ENCODE measurements around the gene HEY2.
A peak's percentile ranks its signal among the peaks of the same experiment; 100 is the strongest.

HEY2 gene

GRCh38 chr6:125779924-125780539, 30.6 kb downstream of the HEY2 start:
- TF ChIP-seq ZNF70 (CRISPR knock-in tag; IDR thresholded peaks at IDR 0.05) = no peak
- no peak for TF ChIP-seq ZFP3 (CRISPR knock-in tag; IDR thresholded peaks at IDR 0.05)
- TF ChIP-seq ARNTL (CRISPR knock-in tag; IDR thresholded peaks at IDR 0.05; ENCODE audit: borderline replicate concordance, low read depth) = no peak
- TF ChIP-seq ESRRG (CRISPR knock-in tag; IDR thresholded peaks at IDR 0.05) = no peak
- TF ChIP-seq TCF4 (CRISPR knock-in tag; IDR thresholded peaks at IDR 0.05; ENCODE audit: borderline replicate concordance) = no peak
- no peak for TF ChIP-seq ZNF565 (CRISPR knock-in tag; conservative IDR thresholded peaks at IDR 0.05; ENCODE audit: low read depth)
- TF ChIP-seq ISL1 (CRISPR knock-in tag; IDR thresholded peaks at IDR 0.05) = no peak
- TF ChIP-seq BACH2 (CRISPR knock-in tag; IDR thresholded peaks at IDR 0.05; ENCODE audit: borderline replicate concordance) = no peak
- no peak for TF ChIP-seq SNAI2 (CRISPR knock-in tag; IDR thresholded peaks at IDR 0.05)
- TF ChIP-seq GLIS3 (CRISPR knock-in tag; IDR thresholded peaks at IDR 0.05) = no peak
- TF ChIP-seq ZC3H10 (CRISPR knock-in tag; IDR thresholded peaks at IDR 0.05) = no peak
- no peak for TF ChIP-seq CSDC2 (CRISPR knock-in tag; IDR thresholded peaks at IDR 0.05)
- no peak for TF ChIP-seq RARB (CRISPR knock-in tag; IDR thresholded peaks at IDR 0.05)
- TF ChIP-seq TOX (CRISPR knock-in tag; IDR thresholded peaks at IDR 0.05; ENCODE audit: borderline replicate concordance) = no peak
- no peak for TF ChIP-seq ZFP30 (CRISPR knock-in tag; IDR thresholded peaks at IDR 0.05)
- peak; percentile 87 for ATAC-seq

- TF ChIP-seq OSR1 (CRISPR knock-in tag; IDR thresholded peaks at IDR 0.05) = no peak
- no peak for TF ChIP-seq ZFP30 (CRISPR knock-in tag; IDR thresholded peaks at IDR 0.05)
- no peak for TF ChIP-seq ZNF565 (CRISPR knock-in tag; conservative IDR thresholded peaks at IDR 0.05; ENCODE audit: low read depth)
- no peak for TF ChIP-seq CSDC2 (CRISPR knock-in tag; IDR thresholded peaks at IDR 0.05)
- no peak for TF ChIP-seq RARB (CRISPR knock-in tag; IDR thresholded peaks at IDR 0.05)
- TF ChIP-seq, protein P1, sequence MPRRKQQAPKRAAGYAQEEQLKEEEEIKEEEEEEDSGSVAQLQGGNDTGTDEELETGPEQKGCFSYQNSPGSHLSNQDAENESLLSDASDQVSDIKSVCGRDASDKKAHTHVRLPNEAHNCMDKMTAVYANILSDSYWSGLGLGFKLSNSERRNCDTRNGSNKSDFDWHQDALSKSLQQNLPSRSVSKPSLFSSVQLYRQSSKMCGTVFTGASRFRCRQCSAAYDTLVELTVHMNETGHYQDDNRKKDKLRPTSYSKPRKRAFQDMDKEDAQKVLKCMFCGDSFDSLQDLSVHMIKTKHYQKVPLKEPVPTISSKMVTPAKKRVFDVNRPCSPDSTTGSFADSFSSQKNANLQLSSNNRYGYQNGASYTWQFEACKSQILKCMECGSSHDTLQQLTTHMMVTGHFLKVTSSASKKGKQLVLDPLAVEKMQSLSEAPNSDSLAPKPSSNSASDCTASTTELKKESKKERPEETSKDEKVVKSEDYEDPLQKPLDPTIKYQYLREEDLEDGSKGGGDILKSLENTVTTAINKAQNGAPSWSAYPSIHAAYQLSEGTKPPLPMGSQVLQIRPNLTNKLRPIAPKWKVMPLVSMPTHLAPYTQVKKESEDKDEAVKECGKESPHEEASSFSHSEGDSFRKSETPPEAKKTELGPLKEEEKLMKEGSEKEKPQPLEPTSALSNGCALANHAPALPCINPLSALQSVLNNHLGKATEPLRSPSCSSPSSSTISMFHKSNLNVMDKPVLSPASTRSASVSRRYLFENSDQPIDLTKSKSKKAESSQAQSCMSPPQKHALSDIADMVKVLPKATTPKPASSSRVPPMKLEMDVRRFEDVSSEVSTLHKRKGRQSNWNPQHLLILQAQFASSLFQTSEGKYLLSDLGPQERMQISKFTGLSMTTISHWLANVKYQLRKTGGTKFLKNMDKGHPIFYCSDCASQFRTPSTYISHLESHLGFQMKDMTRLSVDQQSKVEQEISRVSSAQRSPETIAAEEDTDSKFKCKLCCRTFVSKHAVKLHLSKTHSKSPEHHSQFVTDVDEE (CRISPR knock-in tag; IDR thresholded peaks at IDR 0.05) = 0 out of 2 replicates have a peak, but pooled peaks have one; percentile 51
- peak; percentile 82 for ATAC-seq
Observed at GRCh38 chr6:125780540-125781313, 31.3 kb downstream of the HEY2 start.

DNA sequence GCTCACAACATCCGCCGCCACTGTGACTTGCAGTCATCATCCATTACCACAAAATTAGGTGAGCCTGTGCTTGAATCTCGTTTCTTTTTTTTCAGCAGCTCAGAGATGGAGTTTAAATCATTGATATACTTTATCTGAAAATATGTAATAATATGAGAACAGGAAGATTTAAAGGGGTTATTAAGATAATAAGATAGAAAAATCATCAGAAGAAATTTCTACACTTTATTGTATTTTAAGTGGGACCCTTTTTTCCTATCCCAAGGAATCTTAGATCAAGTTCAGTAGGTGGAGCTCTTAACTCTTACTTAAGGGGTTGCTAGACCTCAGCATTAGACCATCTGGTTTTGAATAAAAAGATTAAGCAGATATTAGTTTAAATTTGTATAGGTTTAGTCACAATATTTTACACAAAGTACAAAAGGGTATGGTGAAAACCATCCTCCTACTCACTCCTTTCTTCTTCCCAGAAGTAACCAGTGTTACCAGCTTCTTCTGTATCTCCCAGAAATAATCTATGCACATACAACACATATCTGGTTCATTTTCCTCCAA, 32.0 kb downstream of the HEY2 start:
- TF ChIP-seq ZFP3 (CRISPR knock-in tag; IDR thresholded peaks at IDR 0.05) (no peak), ISL1 (CRISPR knock-in tag; IDR thresholded peaks at IDR 0.05) (no peak), ZNF565 (CRISPR knock-in tag; conservative IDR thresholded peaks at IDR 0.05; ENCODE audit: low read depth) (no peak), CSDC2 (CRISPR knock-in tag; IDR thresholded peaks at IDR 0.05) (no peak), ZNF70 (CRISPR knock-in tag; IDR thresholded peaks at IDR 0.05) (no peak), GLIS3 (CRISPR knock-in tag; IDR thresholded peaks at IDR 0.05) (no peak), ESRRG (CRISPR knock-in tag; IDR thresholded peaks at IDR 0.05) (no peak), SNAI2 (CRISPR knock-in tag; IDR thresholded peaks at IDR 0.05) (no peak), TCF4 (CRISPR knock-in tag; IDR thresholded peaks at IDR 0.05; ENCODE audit: borderline replicate concordance) (no peak), PATZ1 (CRISPR knock-in tag; IDR thresholded peaks at IDR 0.05; ENCODE audit: borderline replicate concordance) (no peak), ARNTL (CRISPR knock-in tag; IDR thresholded peaks at IDR 0.05; ENCODE audit: borderline replicate concordance, low read depth) (no peak), ZNF8 (CRISPR knock-in tag; IDR thresholded peaks at IDR 0.05) (no peak), OSR1 (CRISPR knock-in tag; IDR thresholded peaks at IDR 0.05) (no peak), PPARA (CRISPR knock-in tag; IDR thresholded peaks at IDR 0.05; ENCODE audit: borderline replicate concordance) (no peak), TOX (CRISPR knock-in tag; IDR thresholded peaks at IDR 0.05; ENCODE audit: borderline replicate concordance) (no peak)
- TF ChIP-seq, protein P1 (CRISPR knock-in tag; IDR thresholded peaks at IDR 0.05) = no peak
- peak; percentile 60 for ATAC-seq
